ENCODE results near the gene AGBL1.

- TF ChIP-seq EZH2 (IDR thresholded peaks at IDR 0.05; ENCODE audit: insufficient read depth, poor library complexity, severe bottlenecking): no peak
- no peak for TF ChIP-seq EZH2phosphoT487 (IDR thresholded peaks at IDR 0.05; ENCODE audit: insufficient read depth, low read depth)
Measured at GRCh38 chr15:86392874-86393273, 313.2 kb downstream of the AGBL1 start.

Data from GM23248 (cell line).